ENCODE measurements around the gene HEATR1. TPM values are rescaled to one million over a fixed set of nuclear protein-coding genes. Genes with fewer than 3 reads are reported as not detected.

Gene HEATR1
- total and polyA plus RNA-seq, 4 donors = 4.2 to 37.5 (median 19.6) TPM

GRCh38 chr1:236575523-236575922 is 28.8 kb downstream of the HEATR1 start:
- Histone ChIP-seq H3K9ac (ENCODE audit: insufficient read depth in 1 of 2, low read length in 2 of 2) (no peak overlapping the region), H3K27ac (ENCODE audit: low read depth in 1 of 2, low read length in 1 of 2) (no peak overlapping the region), H3K9me3 (ENCODE audit: control insufficient read depth in 4 of 4, insufficient read depth in 3 of 4, low read length in 3 of 4) (no peaks in the 10 kb centered on the region), H3K4me3 (no peak overlapping the region), H3K4me1 (ENCODE audit: control insufficient read depth in 5 of 5, insufficient read depth in 5 of 5, low read length in 5 of 5) (no peaks in the 10 kb centered on the region), H3K36me3 (ENCODE audit: control insufficient read depth in 4 of 4, insufficient read depth in 4 of 4, low read length in 4 of 4) (peaks cover 13 to 43% (median 24%) of the 10 kb centered on the region in 4 donors), H3K27me3 (ENCODE audit: control insufficient read depth in 3 of 3, insufficient read depth in 3 of 3, low read length in 2 of 3) (no peaks in the 10 kb centered on the region)
- TF ChIP-seq, protein P1, sequence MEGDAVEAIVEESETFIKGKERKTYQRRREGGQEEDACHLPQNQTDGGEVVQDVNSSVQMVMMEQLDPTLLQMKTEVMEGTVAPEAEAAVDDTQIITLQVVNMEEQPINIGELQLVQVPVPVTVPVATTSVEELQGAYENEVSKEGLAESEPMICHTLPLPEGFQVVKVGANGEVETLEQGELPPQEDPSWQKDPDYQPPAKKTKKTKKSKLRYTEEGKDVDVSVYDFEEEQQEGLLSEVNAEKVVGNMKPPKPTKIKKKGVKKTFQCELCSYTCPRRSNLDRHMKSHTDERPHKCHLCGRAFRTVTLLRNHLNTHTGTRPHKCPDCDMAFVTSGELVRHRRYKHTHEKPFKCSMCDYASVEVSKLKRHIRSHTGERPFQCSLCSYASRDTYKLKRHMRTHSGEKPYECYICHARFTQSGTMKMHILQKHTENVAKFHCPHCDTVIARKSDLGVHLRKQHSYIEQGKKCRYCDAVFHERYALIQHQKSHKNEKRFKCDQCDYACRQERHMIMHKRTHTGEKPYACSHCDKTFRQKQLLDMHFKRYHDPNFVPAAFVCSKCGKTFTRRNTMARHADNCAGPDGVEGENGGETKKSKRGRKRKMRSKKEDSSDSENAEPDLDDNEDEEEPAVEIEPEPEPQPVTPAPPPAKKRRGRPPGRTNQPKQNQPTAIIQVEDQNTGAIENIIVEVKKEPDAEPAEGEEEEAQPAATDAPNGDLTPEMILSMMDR (IDR thresholded peaks at IDR 0.05; ENCODE audit: control extremely low read depth, extremely low read depth) = no peak
- 92 to 93% methylated on average over 3 of the region's 3 CpGs for WGBS, 2 donors
- DNase-seq = no peak
- no peak for ATAC-seq (ENCODE audit: insufficient read depth, low FRiP score)

DNA sequence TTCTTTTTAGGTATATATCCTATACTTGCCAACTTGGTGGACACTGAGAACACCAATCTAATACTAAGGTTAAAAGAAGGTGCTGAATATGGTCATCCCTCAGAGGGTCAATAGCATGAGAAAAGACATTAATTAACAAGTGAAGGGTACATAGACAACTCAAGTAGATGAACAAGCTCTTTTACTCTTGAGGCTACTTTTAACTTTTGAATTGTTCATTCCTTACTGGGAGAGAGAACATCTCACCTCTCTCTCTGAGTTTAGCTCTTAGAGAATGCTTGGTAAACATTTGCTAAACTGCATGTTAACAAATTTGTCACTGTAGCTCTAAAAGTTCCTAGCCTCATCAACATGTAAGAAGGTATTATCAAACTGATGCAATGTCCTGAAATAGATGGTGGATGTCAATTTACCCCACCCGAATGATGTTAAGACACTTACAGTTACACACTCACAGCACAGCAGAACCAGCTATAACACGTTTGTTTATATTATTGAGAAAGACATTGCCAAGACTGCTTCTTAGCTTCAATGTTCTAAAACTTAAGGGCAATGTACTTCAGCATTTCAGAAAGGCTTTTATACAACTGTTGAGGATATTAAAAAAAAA is 35.9 kb downstream of the HEATR1 start:
- H3K4me3 ChIP-seq = no peak overlapping the region
- no peaks in the 10 kb centered on the region for H3K4me1 ChIP-seq (ENCODE audit: control insufficient read depth in 5 of 5, insufficient read depth in 5 of 5, low read length in 5 of 5)
- peaks cover 18 to 57% (median 43%) of the 10 kb centered on the region in 4 donors for H3K36me3 ChIP-seq (ENCODE audit: control insufficient read depth in 4 of 4, insufficient read depth in 4 of 4, low read length in 4 of 4)
- TF ChIP-seq, protein P1 (IDR thresholded peaks at IDR 0.05; ENCODE audit: control extremely low read depth, extremely low read depth) = no peak
- ATAC-seq (ENCODE audit: insufficient read depth, low FRiP score) (no peak), DNase-seq (no peak)
- WGBS, 2 donors = 70 to 78% methylated on average over 2 of the region's 2 CpGs
- H3K9me3 ChIP-seq (ENCODE audit: control insufficient read depth in 4 of 4, insufficient read depth in 3 of 4, low read length in 3 of 4) = no peaks in the 10 kb centered on the region
- H3K27ac ChIP-seq (ENCODE audit: low read depth in 1 of 2, low read length in 1 of 2) = no peak overlapping the region
- H3K27me3 ChIP-seq (ENCODE audit: control insufficient read depth in 3 of 3, insufficient read depth in 3 of 3, low read length in 2 of 3) = no peaks in the 10 kb centered on the region
- H3K9ac ChIP-seq (ENCODE audit: insufficient read depth in 1 of 2, low read length in 2 of 2) = no peak overlapping the region

DNA sequence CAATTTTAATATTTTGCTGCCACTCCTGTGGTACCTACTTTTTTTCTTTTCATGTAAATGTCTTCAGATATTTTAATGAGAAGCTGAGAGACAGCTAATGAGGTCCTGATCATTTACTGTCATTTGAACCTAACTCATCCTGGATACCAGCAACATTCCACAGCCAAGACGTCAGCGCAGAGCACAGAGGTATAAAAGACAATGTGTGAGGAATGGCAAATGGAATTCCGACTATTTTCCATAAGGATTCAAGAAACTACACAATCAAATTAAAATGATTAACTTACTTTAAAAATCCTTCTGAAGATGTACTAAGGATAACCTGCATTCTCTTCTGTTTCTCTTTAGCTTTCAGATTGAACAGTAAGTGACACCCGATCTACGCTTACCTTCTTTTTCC is 38.8 kb downstream of the HEATR1 start:
- Histone ChIP-seq H3K27me3 (ENCODE audit: control insufficient read depth in 3 of 3, insufficient read depth in 3 of 3, low read length in 2 of 3) (no peaks in the 10 kb centered on the region), H3K36me3 (ENCODE audit: control insufficient read depth in 4 of 4, insufficient read depth in 4 of 4, low read length in 4 of 4) (peaks cover 19 to 47% (median 36%) of the 10 kb centered on the region in 4 donors), H3K9ac (ENCODE audit: insufficient read depth in 1 of 2, low read length in 2 of 2) (no peak overlapping the region), H3K9me3 (ENCODE audit: control insufficient read depth in 4 of 4, insufficient read depth in 3 of 4, low read length in 3 of 4) (no peaks in the 10 kb centered on the region), H3K27ac (ENCODE audit: low read depth in 1 of 2, low read length in 1 of 2) (no peak overlapping the region), H3K4me3 (no peak overlapping the region), H3K4me1 (ENCODE audit: control insufficient read depth in 5 of 5, insufficient read depth in 5 of 5, low read length in 5 of 5) (no peaks in the 10 kb centered on the region)
- ATAC-seq (ENCODE audit: insufficient read depth, low FRiP score) (no peak), DNase-seq (no peak)
- WGBS, 2 donors = 96 to 98% methylated on average over 5 of the region's 5 CpGs
- TF ChIP-seq, protein P1 (IDR thresholded peaks at IDR 0.05; ENCODE audit: control extremely low read depth, extremely low read depth) = no peak

- 81 to 88% methylated on average over 2 of the region's 2 CpGs for WGBS, 2 donors
- ATAC-seq (ENCODE audit: insufficient read depth, low FRiP score) = no peak
- H3K9ac ChIP-seq (ENCODE audit: insufficient read depth in 1 of 2, low read length in 2 of 2) = no peak overlapping the region
Measured at GRCh38 chr1:236561976-236562375, 42.3 kb downstream of the HEATR1 start.

More at GRCh38 chr1:236561976-236562375, 42.3 kb downstream of the HEATR1 start:
- H3K36me3 ChIP-seq (ENCODE audit: control insufficient read depth in 4 of 4, insufficient read depth in 4 of 4, low read length in 4 of 4) = peaks cover 32 to 60% (median 42%) of the 10 kb centered on the region in 4 donors
- no peak overlapping the region for H3K27ac ChIP-seq (ENCODE audit: low read depth in 1 of 2, low read length in 1 of 2)
- no peak for DNase-seq
- no peaks in the 10 kb centered on the region for H3K4me1 ChIP-seq (ENCODE audit: control insufficient read depth in 5 of 5, insufficient read depth in 5 of 5, low read length in 5 of 5)
- no peak overlapping the region for H3K4me3 ChIP-seq
- H3K9me3 ChIP-seq (ENCODE audit: control insufficient read depth in 4 of 4, insufficient read depth in 3 of 4, low read length in 3 of 4) = no peaks in the 10 kb centered on the region
- H3K27me3 ChIP-seq (ENCODE audit: control insufficient read depth in 3 of 3, insufficient read depth in 3 of 3, low read length in 2 of 3) = no peaks in the 10 kb centered on the region
- TF ChIP-seq, protein P1 (IDR thresholded peaks at IDR 0.05; ENCODE audit: control extremely low read depth, extremely low read depth) = no peak
